Left ventricle myocardium inferior (tissue), 1 donor: ENCODE measurements around the gene SERTM2. TPM values are rescaled to one million over a fixed set of nuclear protein-coding genes. Genes with fewer than 3 reads are reported as not detected.

Experiments
- DNase-seq: peaks from one replicate; pipeline ENCODE4 v3.0.0-alpha.2; 2020
- H3K27ac ChIP-seq: fragments of 200-600 bp; replicated peaks from 2 replicates; pipeline ENCODE4 v1.8.0; 2021
- H3K27me3 ChIP-seq: fragments of 200-600 bp; 2 replicates; pipeline ENCODE4 v1.8.0; 2021; ENCODE audit warnings: low read depth
- H3K36me3 ChIP-seq: fragments of 200-600 bp; 2 replicates; pipeline ENCODE4 v1.8.0; 2021
- H3K4me1 ChIP-seq: fragments of 200-600 bp; 2 replicates; pipeline ENCODE4 v1.8.0; 2021
- H3K4me3 ChIP-seq: fragments of 200-600 bp; 2 replicates; pipeline ENCODE4 v1.8.0; 2021; ENCODE audit warnings: mild to moderate bottlenecking, moderate library complexity
- H3K9me3 ChIP-seq: fragments of 200-600 bp; replicated peaks from 2 replicates; pipeline ENCODE4 v1.8.0; 2021
- CTCF ChIP-seq: fragments of 200-600 bp; IDR thresholded peaks from 2 replicates; pipeline ENCODE4 v1.8.0; 2021; ENCODE audit warnings: antibody characterized with exemption, mild to moderate bottlenecking, borderline replicate concordance
- intact Hi-C: fragments of 100-400 bp; cut with micrococcal nuclease; formaldehyde crosslinking; loops from one replicate; pipeline ENCODE4 v1.11.0; 2022
- total RNA-seq: library from RNA; stranded (reverse); fragmentation: NEBNext Ultra II Directional; extraction: Animal tissue kit (Norgen Biotek cat#: 25700); gene quantifications from one replicate; pipeline ENCODE4 v1.2.1, GENCODE V29; 2021
- donor health status: DM: no; HTN: yes; CAD: no; lungs with severe emphysema.

SERTM2 gene
- total RNA-seq, 1 donor from 2014 or later: not detected

GRCh38 chrX:111568817-111569216 is 57.4 kb downstream of the SERTM2 start:
- no peaks in the 10 kb centered on the region for H3K27me3 ChIP-seq
- H3K4me1 ChIP-seq: no peaks in the 10 kb centered on the region
- DNase-seq: no peak
- no peak overlapping the region for H3K27ac ChIP-seq
- TF ChIP-seq CTCF: no peak
- intact Hi-C loops: no loop called here
- H3K4me3 ChIP-seq: no peak overlapping the region
- no peaks in the 10 kb centered on the region for H3K36me3 ChIP-seq
- no peaks in the 10 kb centered on the region for H3K9me3 ChIP-seq

Other genes starting within 250 kb of the SERTM2 start
- gene CAPN6, start 241.2 kb upstream of the SERTM2 start, total RNA-seq: not detected
- gene DCX, start 99.5 kb upstream of the SERTM2 start, total RNA-seq: 0.05 TPM
- gene ALG13, start 169.5 kb downstream of the SERTM2 start, total RNA-seq: 19.7 TPM